Bladder microvascular endothelial cell (primary cell): ENCODE measurements around the gene ZNF286A. TPM values are rescaled to one million over a fixed set of nuclear protein-coding genes. Genes with fewer than 3 reads are reported as not detected.

ENCODE experiments used
- total RNA-seq: library from RNA; depleted of rRNA; stranded (reverse); fragments of >200 nt; gene quantifications from 2 replicates; pipeline ENCODE4 v1.2.3, GENCODE V29; 2014

Gene ZNF286A
- total RNA-seq = 34.2 and 44.1 TPM in 2 replicates

DNA sequence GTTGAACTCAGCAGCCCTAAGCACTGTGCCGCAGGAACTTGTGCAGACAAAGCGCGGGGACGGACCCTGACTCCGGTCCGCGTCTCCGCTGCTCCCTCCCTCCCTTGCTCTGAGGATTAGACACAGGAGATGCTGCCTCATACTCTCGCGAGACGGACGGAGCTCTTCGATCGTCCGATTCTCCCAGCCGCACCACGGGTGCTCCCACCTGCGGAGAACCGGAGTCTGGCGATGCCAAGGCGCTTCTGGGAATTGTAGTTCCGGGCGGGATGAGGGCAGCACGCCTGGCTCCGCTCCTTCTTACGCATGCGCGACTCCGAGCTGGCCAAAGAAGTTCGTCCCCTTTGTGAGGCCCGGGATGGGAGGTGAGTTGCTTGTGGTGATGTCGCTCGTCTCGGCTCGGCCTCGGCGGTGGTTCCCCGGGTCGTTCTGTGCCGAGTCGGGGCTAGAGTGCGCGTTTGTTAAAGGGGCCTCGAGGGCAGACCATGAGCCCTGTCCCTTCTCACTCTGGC is at the start of gene ZNF286A:
Gene ZNF286A, plus strand, starts transcription at position 340 of the 512 bp plus-strand sequence. CDS start 578 bp downstream, outside the sequence.

DNA sequence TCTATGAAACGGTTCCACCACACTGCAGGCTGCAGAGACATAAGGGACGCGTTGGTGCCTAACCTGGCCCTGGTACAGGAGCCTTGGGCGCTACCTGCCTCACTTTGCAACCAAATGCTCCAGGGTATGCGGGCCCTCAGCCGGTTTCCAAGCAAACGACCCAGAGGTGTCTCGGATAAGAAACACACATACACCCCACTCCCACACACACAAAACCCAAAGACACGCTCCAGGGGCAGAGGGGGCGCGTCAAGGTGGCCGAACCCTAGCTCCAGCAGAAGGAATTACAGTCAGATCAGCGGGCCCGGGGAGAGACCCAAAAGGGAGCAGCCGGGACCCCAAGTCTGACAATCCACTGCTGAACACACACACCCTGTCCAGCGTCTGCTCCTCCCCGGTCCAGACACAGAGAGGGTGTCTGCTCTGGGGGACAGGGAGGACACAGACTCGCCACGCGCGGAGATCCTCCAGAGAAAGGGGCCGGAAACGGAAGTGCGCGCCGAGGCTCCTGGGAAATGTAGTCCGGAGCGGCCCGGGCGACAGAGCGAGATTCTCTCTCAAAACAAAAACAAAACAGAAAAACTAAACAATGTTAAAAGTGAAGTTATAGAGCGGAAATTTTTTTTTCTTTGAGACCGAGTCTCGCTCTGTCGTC is 15.6 kb upstream of the ZNF286A start, which contains the start of gene TRIM16:
Gene TRIM16, minus strand, starts transcription at position 488 of the 655 bp plus-strand sequence. CDS start 32,702 bp downstream, outside the sequence.

GRCh38 chr17:15731900-15732299 is 32.3 kb downstream of the ZNF286A start, which contains the start of gene TBC1D26:
Gene TBC1D26 (plus strand): TSS chr17:15732283. CDS start chr17:15735349, 3,066 bp downstream.

Other genes with a start within 250 kb of the ZNF286A start
- 1.8 and 4.9 TPM in 2 replicates for gene CDRT4, start 232.1 kb upstream of the ZNF286A start, total RNA-seq
- 14.9 and 42.0 TPM in 2 replicates for gene TVP23C, start 136.3 kb upstream of the ZNF286A start, total RNA-seq
- gene FBXW10B, start 80.0 kb upstream of the ZNF286A start, total RNA-seq = 0.32 and 3.2 TPM in 2 replicates
- gene TRIM16, start 15.4 kb upstream of the ZNF286A start, total RNA-seq = 65.4 and 161 TPM in 2 replicates
- gene TBC1D26, start 32.5 kb downstream of the ZNF286A start, total RNA-seq = 0.38 TPM in 1 of 2 replicates, not detected in the other
- 3.9 and 5.6 TPM in 2 replicates for gene ADORA2B, start 245.4 kb downstream of the ZNF286A start, total RNA-seq